Spinal cord (tissue), 10 donors: ENCODE measurements around the gene HEXIM1. TPM values are rescaled to one million over a fixed set of nuclear protein-coding genes. Genes with fewer than 3 reads are reported as not detected.

Experiments used
- DNase-seq, 6 donors: peaks; one replicate each; pipeline versions ENCODE4 v3.0.0 to v3.0.0-alpha.2; 2013 to 2015; ENCODE audit warnings: low spot score in 6 of 6, low read depth in 4 of 6
- H3K27ac ChIP-seq: one replicate; pipeline ENCODE4 v1.5.1; 2013; ENCODE audit warnings: low read depth, low read length, control low read depth
- H3K27me3 ChIP-seq: one replicate; pipeline ENCODE4 v1.6.1; 2013; ENCODE audit warnings: low read length; ENCODE audit not compliant: control insufficient read depth, insufficient read depth
- H3K36me3 ChIP-seq: one replicate; pipeline ENCODE4 v1.6.1; 2013; ENCODE audit warnings: low read length; ENCODE audit not compliant: control insufficient read depth, insufficient read depth
- H3K4me1 ChIP-seq: one replicate; pipeline ENCODE4 v1.6.1; 2013; ENCODE audit warnings: low read length; ENCODE audit not compliant: control insufficient read depth, insufficient read depth
- H3K4me3 ChIP-seq: one replicate; pipeline ENCODE4 v1.5.1; 2013; ENCODE audit warnings: low read depth, low read length, control low read depth
- H3K9me3 ChIP-seq: one replicate; pipeline ENCODE4 v1.6.1; 2013; ENCODE audit warnings: low read length; ENCODE audit not compliant: control insufficient read depth, insufficient read depth
- WGBS: methylation state at CpG from one replicate; pipeline ENCODE4 v1.1.5; 2013; ENCODE audit warnings: missing lambda C conversion rate; ENCODE audit not compliant: insufficient coverage; 5-methylcytosine and 5-hydroxymethylcytosine counted together
- polyA plus RNA-seq, 2 donors: library from polyadenylated mRNA; unstranded; fragments of 120-200 nt; gene quantifications; one replicate each; pipeline ENCODE4 v1.2.1, GENCODE V29; 2013; ENCODE audit not compliant: insufficient read length in 2 of 2
- total RNA-seq, 2 donors: library from RNA; depleted of rRNA in 1 of 2; stranded (reverse); fragments of 120-200 nt in 1 of 2; fragments of >200 nt in 1 of 2; gene quantifications; one replicate each; pipeline versions ENCODE4 v1.2.3 to v1.2.4, GENCODE V29; 2013 to 2014
- donor health status: healthy.

Gene HEXIM1
- total and polyA plus RNA-seq, 4 donors = 16.1 to 28.0 (median 21.2) TPM

- 89% methylated on average over 43 of the region's 43 CpGs for WGBS
- Histone ChIP-seq H3K36me3 (peaks cover 37% of the 10 kb centered on the region), H3K9me3 (no peaks in the 10 kb centered on the region), H3K27me3 (no peaks in the 10 kb centered on the region), H3K4me3 (no peak overlapping the region), H3K27ac (no peak overlapping the region), H3K4me1 (peaks cover 35% of the 10 kb centered on the region)
- no peak for DNase-seq
Observed at GRCh38 chr17:45168991-45169752, 20.9 kb downstream of the HEXIM1 start.

DNA sequence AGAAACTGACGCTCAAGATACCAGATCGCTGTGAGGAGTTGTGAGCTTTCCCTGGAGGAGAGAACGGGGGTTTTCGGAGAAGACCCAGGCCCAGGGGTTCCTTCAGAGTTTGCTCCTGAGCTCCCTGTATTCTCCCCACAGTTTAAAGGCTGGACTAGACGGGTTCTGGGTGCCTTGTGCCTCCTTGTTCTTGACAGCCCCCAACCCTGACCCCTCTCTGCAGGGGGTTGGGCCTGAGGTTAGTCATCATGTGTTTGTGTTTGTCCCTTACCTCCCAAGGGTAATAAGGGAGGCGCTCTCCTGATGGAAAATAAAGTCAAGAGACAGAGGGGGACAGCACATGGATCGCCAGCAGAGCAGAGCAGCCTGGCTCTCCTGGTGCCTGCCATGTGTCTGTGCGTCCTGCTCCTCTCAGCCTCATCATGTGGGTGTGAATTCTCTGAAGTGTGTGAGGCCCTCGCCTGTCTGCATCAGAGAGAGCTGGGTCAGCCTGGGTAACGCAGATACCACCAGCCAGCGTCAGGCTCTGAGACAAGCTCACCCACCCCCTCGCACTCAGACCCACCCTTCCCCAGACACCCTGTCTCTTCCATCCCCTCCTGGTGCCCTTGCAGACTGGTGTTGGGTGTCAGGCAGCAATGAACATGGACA, 22.1 kb downstream of the HEXIM1 start:
- 87% methylated on average over 5 of the region's 12 CpGs for WGBS
- Histone ChIP-seq H3K9me3 (no peaks in the 10 kb centered on the region), H3K27me3 (no peaks in the 10 kb centered on the region), H3K4me3 (no peak overlapping the region), H3K36me3 (peaks cover 30% of the 10 kb centered on the region), H3K27ac (peak overlapping the region; percentile 95), H3K4me1 (peaks cover 35% of the 10 kb centered on the region)
- DNase-seq = no peak

DNA sequence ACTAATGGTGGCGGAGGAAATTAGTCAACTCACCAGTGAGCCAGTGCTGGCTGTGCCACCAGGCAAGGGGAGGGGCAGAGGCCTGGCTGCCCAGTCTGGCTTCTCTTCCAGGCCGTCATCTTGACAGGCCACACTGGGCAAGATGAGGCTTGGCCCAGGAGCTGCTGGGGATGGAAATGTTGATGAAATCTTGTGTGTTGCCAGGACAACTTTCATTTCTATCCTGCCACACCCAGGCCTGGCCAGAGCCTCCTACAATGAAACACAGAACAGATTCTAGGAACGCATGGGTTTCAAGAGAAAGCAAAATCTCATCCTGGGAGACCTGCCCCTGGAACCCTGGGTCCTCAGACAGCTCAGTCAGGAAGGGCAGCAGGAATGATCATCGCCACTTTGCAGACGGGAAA, 22.7 kb downstream of the HEXIM1 start:
- peak in 1 of 6 donors; percentile 63 for DNase-seq
- Histone ChIP-seq H3K9me3 (no peaks in the 10 kb centered on the region), H3K27ac (peak overlapping the region; percentile 95), H3K4me3 (no peak overlapping the region), H3K36me3 (peaks cover 30% of the 10 kb centered on the region), H3K4me1 (peaks cover 35% of the 10 kb centered on the region), H3K27me3 (no peaks in the 10 kb centered on the region)
- WGBS = 56% methylated on average over 5 of the region's 5 CpGs

DNA sequence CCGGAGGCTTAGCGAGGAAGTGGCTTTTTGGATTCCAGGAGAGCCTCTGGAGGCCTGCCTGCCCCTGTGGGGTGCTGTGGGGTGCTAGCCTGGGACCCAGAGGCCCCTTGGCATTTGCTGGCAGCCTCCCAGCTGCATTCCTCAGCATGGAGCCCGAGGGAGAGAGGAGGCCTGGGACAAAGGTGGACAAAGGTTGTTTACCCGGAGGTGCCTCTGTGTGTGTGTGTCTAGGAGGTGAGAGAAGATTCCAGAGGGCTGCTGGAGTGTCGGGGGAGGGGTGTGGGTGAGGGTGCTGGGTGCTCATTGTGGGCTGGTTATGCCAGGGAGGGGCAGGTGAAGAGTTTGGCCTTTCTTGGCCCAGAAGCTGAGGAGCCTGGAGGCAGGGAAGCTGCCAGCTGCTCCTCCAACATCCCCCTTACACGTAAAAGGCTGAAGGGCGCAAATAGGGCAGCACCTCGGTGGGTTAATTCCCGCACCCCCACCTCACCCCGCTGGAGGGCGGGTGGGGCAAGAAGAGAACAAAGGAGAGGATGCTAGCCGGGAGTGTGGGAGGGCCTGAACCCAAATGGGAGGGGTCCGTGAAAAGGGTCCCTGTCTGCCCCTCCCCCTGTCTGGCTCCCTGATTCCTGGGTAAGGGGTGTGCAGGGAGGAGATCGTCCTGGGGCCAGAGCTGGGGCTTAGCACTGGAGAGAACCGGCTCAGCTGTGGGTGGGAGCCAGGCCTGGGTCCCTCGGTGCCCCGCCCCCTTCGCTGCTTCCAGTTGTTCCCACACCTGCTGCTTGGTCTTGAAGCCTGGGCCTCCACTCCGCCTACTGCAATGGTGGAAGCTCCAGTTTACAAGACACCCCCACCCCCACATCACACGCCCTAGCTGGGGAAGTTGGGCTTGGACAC, 23.3 kb downstream of the HEXIM1 start:
- DNase-seq = peak in 2 of 6 donors; percentile 56 to 63
- Histone ChIP-seq H3K27ac (peak overlapping the region; percentile 95), H3K4me3 (no peak overlapping the region), H3K9me3 (no peaks in the 10 kb centered on the region), H3K36me3 (peaks cover 30% of the 10 kb centered on the region), H3K4me1 (peaks cover 38% of the 10 kb centered on the region), H3K27me3 (no peaks in the 10 kb centered on the region)
- WGBS = 36% methylated on average over 11 of the region's 20 CpGs

GRCh38 chr17:45172232-45172540, 23.9 kb downstream of the HEXIM1 start:
- WGBS = no CpG with 5 or more reads among the region's 5 CpGs
- no peak for DNase-seq
- peak overlapping the region; percentile 26 for H3K4me3 ChIP-seq
- peaks cover 30% of the 10 kb centered on the region for H3K36me3 ChIP-seq
- H3K27ac ChIP-seq = peak overlapping the region; percentile 95
- peaks cover 38% of the 10 kb centered on the region for H3K4me1 ChIP-seq
- H3K9me3 ChIP-seq = no peaks in the 10 kb centered on the region
- no peaks in the 10 kb centered on the region for H3K27me3 ChIP-seq

- Histone ChIP-seq H3K4me3 (peak overlapping the region; percentile 26), H3K9me3 (no peaks in the 10 kb centered on the region), H3K4me1 (peaks cover 38% of the 10 kb centered on the region), H3K27me3 (no peaks in the 10 kb centered on the region), H3K27ac (peak overlapping the region; percentile 95), H3K36me3 (peaks cover 30% of the 10 kb centered on the region)
- DNase-seq = peak in 4 of 6 donors; percentile 83 to 98 (median 92)
- 12% methylated on average over 7 of the region's 10 CpGs for WGBS
Observed at GRCh38 chr17:45172541-45173286, 24.4 kb downstream of the HEXIM1 start.

GRCh38 chr17:45175759-45176115, 27.5 kb downstream of the HEXIM1 start:
- no peaks in the 10 kb centered on the region for H3K9me3 ChIP-seq
- no peak for DNase-seq
- 86% methylated on average over 2 of the region's 3 CpGs for WGBS
- H3K4me1 ChIP-seq = peaks cover 33% of the 10 kb centered on the region
- no peak overlapping the region for H3K4me3 ChIP-seq
- H3K27me3 ChIP-seq = no peaks in the 10 kb centered on the region
- peaks cover 6% of the 10 kb centered on the region for H3K36me3 ChIP-seq
- no peak overlapping the region for H3K27ac ChIP-seq

- WGBS = 71% methylated on average over 4 of the region's 7 CpGs
Observed at GRCh38 chr17:45177563-45177962, 29.3 kb downstream of the HEXIM1 start.

GRCh38 chr17:45184144-45184543, 35.9 kb downstream of the HEXIM1 start:
- DNase-seq = no peak
- H3K27me3 ChIP-seq = no peaks in the 10 kb centered on the region
- no peaks in the 10 kb centered on the region for H3K4me1 ChIP-seq
- no peaks in the 10 kb centered on the region for H3K36me3 ChIP-seq
- H3K27ac ChIP-seq = no peak overlapping the region
- no peaks in the 10 kb centered on the region for H3K9me3 ChIP-seq
- WGBS = 96% methylated on average over 5 of the region's 5 CpGs
- H3K4me3 ChIP-seq = no peak overlapping the region

More at GRCh38 chr17:45177563-45177962, 29.3 kb downstream of the HEXIM1 start:
- no peaks in the 10 kb centered on the region for H3K9me3 ChIP-seq
- DNase-seq = no peak
- no peak overlapping the region for H3K4me3 ChIP-seq
- no peaks in the 10 kb centered on the region for H3K36me3 ChIP-seq
- H3K27me3 ChIP-seq = no peaks in the 10 kb centered on the region
- H3K27ac ChIP-seq = no peak overlapping the region
- H3K4me1 ChIP-seq = peaks cover 14% of the 10 kb centered on the region
